Uterus (tissue), 2 donors: ENCODE data around the gene ACSM3.

Experiments used
- POLR2A ChIP-seq, 2 donors: fragments of 450-650 bp; IDR thresholded peaks; one replicate each; pipeline ENCODE4 v1.6.1; 2016; ENCODE audit warnings: antibody characterized with exemption in 2 of 2, mild to moderate bottlenecking in 1 of 2, moderate library complexity in 1 of 2
- TF ChIP-seq, protein P1 (sequence below), 4 experiments: fragments of 200-600 bp in 2 of 4; fragments of 450-650 bp in 2 of 4; sonication (generic) in 2 of 4; IDR thresholded peaks; one replicate each; pipeline ENCODE4 v1.5.1; 2016 to 2019; ENCODE audit warnings: antibody characterized with exemption in 4 of 4, mild to moderate bottlenecking in 2 of 4, moderate library complexity in 1 of 4

- TF ChIP-seq, protein P1, sequence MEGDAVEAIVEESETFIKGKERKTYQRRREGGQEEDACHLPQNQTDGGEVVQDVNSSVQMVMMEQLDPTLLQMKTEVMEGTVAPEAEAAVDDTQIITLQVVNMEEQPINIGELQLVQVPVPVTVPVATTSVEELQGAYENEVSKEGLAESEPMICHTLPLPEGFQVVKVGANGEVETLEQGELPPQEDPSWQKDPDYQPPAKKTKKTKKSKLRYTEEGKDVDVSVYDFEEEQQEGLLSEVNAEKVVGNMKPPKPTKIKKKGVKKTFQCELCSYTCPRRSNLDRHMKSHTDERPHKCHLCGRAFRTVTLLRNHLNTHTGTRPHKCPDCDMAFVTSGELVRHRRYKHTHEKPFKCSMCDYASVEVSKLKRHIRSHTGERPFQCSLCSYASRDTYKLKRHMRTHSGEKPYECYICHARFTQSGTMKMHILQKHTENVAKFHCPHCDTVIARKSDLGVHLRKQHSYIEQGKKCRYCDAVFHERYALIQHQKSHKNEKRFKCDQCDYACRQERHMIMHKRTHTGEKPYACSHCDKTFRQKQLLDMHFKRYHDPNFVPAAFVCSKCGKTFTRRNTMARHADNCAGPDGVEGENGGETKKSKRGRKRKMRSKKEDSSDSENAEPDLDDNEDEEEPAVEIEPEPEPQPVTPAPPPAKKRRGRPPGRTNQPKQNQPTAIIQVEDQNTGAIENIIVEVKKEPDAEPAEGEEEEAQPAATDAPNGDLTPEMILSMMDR (IDR thresholded peaks at IDR 0.05) = no peak
- no peak for TF ChIP-seq POLR2A (IDR thresholded peaks at IDR 0.05)
Observed at GRCh38 chr16:20753727-20754126, 10.1 kb upstream of the ACSM3 start.
